D721Med (cell line): ENCODE results near the gene TMEM61.

ENCODE experiments used
- DNase-seq: peaks from one replicate; pipeline ENCODE4 v3.0.0; 2011; ENCODE audit warnings: low spot score; ENCODE audit not compliant: insufficient read length
- FAIRE-seq: peaks from 2 replicates; lab custom pipeline; 2011; peaks lifted over from hg19 to GRCh38; lab: Jason Lieb, UNC
- TF ChIP-seq, protein P1 (sequence below): IDR thresholded peaks from 2 replicates; pipeline ENCODE4 v1.5.1; 2012; ENCODE audit warnings: mild to moderate bottlenecking, control low read depth; ENCODE audit not compliant: insufficient read depth; ENCODE audit errors: missing control alignments

Gene TMEM61

GRCh38 chr1:54942976-54943375, 37.5 kb upstream of the TMEM61 start:
- TF ChIP-seq, protein P1, sequence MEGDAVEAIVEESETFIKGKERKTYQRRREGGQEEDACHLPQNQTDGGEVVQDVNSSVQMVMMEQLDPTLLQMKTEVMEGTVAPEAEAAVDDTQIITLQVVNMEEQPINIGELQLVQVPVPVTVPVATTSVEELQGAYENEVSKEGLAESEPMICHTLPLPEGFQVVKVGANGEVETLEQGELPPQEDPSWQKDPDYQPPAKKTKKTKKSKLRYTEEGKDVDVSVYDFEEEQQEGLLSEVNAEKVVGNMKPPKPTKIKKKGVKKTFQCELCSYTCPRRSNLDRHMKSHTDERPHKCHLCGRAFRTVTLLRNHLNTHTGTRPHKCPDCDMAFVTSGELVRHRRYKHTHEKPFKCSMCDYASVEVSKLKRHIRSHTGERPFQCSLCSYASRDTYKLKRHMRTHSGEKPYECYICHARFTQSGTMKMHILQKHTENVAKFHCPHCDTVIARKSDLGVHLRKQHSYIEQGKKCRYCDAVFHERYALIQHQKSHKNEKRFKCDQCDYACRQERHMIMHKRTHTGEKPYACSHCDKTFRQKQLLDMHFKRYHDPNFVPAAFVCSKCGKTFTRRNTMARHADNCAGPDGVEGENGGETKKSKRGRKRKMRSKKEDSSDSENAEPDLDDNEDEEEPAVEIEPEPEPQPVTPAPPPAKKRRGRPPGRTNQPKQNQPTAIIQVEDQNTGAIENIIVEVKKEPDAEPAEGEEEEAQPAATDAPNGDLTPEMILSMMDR = no peak
- no peak for DNase-seq
- FAIRE-seq = no peak

DNA sequence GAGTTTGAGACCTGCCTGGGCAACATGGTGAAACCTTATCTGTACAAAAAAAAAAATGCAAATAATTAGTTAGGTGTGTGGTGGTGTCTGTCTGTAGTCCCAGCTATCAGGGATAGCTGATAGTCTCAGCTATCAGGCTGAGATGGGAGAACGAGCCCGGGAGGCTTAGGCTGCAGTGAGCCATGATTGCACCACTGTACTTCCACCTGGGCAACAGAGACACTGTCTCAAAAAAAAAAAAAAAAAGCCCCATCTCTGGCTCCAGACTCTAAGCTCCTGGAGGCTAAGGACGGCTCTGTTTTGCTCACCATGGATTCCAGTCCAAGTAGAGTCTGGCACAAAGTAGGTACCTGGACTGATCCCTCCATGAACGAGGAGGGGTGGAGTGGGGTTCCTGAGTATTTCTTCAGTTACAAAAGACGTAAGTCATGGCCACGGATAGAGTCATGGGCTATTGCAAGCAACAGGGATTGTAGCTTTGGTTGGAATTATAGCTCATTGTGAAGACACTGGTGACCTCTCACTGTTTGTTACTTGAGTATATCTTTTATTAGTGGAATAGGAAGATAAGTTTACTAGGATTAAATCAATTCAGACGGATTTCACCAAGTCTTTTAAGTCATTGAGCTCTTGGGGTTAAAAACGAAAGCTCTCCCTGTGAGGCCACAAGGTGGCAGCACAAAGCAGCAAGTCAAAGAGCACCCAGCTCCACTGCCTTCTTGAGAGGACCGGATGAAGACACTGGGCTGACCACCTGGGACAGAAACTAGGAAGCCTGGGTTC, 35.6 kb upstream of the TMEM61 start:
- TF ChIP-seq, protein P1 = peak; percentile 79
- FAIRE-seq = peak; percentile 56
- DNase-seq = peak; percentile 85

- DNase-seq (no peak), FAIRE-seq (no peak)
- TF ChIP-seq, protein P1 = no peak
These were observed 35.0 kb upstream of the TMEM61 start for GRCh38 chr1:54945393-54945936.

GRCh38 chr1:54947540-54947939, 32.9 kb upstream of the TMEM61 start:
- TF ChIP-seq, protein P1 = no peak
- FAIRE-seq (no peak), DNase-seq (no peak)

DNA sequence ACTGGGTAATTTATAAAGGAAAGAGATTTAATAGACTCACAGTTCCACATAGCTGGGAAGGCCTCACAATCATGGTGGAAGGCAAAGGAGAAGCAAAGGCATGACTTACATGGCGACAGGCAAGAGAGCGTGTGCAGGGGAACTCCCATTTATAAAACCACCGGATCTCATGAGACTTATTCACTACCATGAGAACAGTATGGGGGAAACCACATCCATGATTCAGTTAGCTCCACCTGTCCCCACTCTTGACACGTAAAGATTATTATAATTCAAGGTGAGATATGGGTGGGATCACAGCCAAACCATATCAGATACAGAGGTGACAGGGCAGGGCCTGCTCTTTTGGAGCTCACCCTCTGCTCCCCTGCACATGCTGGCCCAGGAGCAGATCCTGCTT, 31.4 kb upstream of the TMEM61 start:
- TF ChIP-seq, protein P1 = no peak
- FAIRE-seq (no peak), DNase-seq (no peak)

GRCh38 chr1:54950006-54950368, 30.4 kb upstream of the TMEM61 start:
- FAIRE-seq = no peak
- DNase-seq = no peak
- TF ChIP-seq, protein P1 = no peak

DNA sequence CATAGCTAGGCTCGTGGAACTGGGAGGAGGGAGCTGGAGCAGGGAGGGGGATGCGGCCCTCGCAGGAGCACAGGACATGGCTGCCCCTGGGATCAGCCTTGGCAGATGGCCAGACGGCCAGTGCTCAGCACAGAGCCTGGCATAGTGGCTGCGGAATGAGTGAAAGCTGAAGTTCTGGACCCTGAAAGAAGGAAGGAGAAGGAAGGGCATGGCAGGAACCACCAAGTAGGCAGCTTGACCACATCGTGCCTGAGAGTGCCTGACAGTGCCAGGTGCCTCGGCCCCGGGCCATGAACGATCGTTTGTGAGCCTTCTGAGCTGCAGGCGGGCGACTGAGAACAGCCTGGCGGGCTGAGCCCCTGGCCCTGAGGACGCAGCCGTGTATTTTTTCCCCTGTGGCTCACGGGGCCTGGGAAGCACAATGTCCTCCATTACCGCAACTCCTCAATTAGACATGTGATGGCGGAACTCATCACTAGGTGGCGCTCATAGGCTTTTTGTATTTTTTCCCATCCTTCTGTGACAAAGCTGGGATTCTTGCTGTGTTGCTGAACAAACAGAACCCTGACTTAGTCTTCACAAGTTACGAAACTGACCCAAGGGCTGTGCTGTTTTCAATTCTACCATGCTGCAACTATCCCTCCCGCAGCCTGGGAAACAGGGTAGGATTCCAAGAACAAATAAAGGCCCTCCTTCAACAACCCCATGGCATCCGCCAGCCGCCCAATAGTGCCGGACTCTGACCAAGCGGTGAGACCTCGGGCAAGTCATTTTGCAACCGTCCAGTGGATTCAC, 29.9 kb upstream of the TMEM61 start:
- DNase-seq (peak; percentile 63), FAIRE-seq (no peak)
- TF ChIP-seq, protein P1 = peak; percentile 88
